Glomerular endothelial cell (primary cell): ENCODE results near the gene GABRA5. TPM values are rescaled to one million over a fixed set of nuclear protein-coding genes. Genes with fewer than 3 reads are reported as not detected.
"Not testable (repeated sequence)": the region's sequence is repeated elsewhere in the genome, so short reads cannot be mapped to it uniquely, and the experiment has no call there.

Experiments used
- DNase-seq: peaks from one replicate; pipeline ENCODE4 v3.0.0-alpha.2; 2011; ENCODE audit warnings: low read depth, low spot score; ENCODE audit errors: extremely low read depth
- total RNA-seq: library from RNA; depleted of rRNA; stranded (reverse); fragments of >200 nt; gene quantifications from 2 replicates; pipeline ENCODE4 v1.2.3, GENCODE V29; 2015

Gene GABRA5
- total RNA-seq, 1 donor from 2014 or later = not detected

DNA sequence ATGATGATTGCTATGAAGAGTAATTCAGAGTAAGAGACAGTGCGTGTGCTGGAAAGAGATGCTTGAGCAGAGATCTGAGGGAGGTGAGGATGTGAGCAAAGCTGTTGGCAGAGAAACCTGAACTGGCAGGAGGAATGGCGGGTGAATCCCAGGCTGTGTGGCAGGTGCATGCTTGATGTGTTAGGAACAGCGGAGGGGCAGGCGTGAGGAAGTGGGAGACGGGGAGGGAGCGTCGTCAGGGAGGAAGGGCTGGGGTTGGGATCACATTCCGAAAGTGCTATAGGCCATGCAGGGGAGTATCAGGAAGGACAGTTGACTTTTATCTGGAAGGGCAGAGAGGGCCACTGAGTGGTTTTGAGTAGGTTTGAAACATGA lies 8.6 kb downstream of the GABRA5 start:
- DNase-seq = no peak

DNA sequence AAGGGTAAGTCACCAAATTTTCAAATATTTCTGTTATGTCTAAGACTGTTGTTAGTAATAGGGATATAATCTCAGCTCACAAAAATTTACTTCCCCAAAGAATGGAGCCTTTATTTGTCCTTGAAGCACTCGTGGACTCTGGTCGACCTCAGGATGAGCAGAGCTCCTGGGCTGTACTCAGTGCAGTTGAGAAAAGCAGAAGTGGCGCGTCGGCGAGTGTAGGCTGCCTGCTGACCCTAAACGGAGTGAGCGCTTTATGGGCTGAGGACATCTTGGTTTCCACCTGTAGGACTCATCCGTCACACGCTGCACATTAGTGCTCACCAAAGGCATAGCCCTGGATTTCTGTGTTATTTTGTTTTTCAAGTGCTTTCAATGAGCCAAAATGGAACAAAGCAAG lies 11.0 kb downstream of the GABRA5 start:
- DNase-seq = no peak

- no peak for DNase-seq
Measured at GRCh38 chr15:26879706-26880105, 12.8 kb downstream of the GABRA5 start.

DNA sequence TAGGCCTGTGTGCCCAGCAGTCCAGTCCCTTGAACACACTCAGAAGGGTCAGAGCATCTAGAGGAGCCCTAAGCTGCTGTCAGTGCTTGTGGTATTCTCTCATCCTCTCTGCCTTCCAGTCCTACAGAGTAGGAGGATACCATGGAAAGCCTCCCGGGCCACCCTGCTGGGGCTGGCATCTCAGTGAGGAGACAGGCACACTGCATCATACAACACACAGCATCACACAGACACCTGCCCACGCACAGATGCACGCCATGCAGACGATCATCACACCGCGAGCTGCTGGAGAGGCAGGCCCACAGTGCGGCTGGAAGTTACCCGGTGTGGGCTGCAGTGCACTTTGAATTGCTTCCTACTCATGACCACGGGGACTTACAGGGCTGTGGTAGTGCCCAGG lies 15.2 kb downstream of the GABRA5 start:
- no peak for DNase-seq

DNA sequence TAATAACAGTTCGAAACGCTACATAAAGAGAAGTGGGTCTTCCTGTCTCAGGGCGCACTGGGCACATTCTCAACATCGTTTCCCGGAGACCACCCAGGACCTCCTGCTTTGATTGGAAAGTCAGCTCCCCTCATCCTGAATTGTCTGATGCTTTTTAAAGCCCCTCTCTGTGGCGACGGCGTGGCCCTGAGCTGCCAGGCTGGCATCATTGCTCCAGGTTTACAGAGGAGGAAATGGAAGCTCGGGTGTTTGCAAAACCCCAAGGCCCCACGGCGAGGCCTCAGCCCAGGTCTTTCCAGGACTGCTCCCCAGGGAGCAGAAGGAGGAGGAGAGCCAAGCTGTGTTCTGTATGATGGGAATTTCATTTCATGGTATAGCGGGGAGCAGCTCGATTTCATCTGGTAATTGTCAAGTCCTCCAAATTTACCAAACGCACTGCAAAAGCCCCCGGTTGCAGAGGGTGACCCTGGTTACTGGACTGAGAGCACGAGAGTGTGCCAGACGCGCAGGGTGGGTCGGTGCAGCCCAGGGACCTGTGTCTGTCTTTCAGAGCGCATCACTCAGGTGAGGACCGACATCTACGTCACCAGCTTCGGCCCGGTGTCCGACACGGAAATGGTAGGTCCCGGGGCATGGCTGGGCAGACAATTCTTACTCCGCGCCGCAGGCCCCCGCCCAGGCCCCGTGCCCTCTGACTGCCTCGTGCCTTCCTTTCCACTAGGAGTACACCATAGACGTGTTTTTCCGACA lies 15.9 kb downstream of the GABRA5 start:
- DNase-seq = no peak

- no peak for DNase-seq
Measured at GRCh38 chr15:26883466-26883865, 16.6 kb downstream of the GABRA5 start.

DNA sequence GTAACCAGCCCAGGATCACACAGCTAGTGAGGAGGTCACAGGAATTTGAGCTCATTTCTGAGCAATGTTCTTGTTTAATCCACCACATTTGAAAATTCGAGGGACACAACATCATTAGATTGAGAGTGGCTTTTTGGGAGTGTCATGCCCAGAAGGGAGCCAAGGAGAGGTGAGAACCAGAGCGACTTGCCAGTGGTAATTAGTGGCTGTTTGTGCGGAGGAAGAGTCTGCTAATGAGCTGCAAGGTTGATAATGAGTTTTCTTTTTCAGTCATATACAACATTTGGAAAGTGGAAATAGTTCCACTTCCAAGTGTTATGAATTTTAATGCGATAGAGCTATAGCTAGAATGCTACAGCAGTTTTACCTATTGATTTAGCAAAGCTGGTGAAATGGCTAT lies 19.7 kb downstream of the GABRA5 start:
- DNase-seq = no peak

DNA sequence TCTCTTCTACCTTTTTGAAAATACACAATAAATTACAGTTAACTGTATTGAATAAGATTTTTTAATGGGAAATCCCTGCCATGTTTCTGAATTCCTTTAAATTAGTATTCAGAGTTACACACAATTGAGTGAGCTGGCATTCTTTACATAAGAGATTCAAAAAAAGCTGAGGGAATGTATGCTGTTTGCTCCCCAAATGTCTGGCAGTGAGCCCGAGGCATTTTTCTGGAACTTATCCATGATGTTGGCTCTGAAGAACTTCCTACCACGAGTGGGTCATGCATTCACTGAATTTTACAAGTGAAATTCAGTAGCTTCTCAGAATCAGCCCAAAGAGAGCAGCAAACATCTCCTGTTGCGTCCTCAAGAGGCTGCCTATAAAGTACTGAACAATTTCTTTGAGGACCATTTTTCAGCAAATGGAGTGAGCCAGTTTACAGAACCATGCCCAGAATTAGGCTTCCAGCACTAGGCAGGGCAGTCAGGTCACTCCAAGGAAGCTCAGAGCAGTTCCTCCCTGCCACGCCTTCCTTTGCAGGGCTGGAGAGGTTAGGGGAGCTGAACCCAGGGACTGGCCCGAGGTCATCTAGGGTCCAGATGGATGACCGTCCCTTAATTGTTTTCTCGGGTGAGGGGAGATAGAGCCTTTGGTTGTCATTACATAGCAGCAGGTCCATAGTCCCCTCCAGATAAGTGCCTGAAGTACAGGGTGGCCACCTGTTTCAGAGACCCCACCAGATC lies 21.2 kb downstream of the GABRA5 start:
- no peak for DNase-seq

- no peak for DNase-seq
Measured at GRCh38 chr15:26888761-26889160, 21.9 kb downstream of the GABRA5 start.

DNA sequence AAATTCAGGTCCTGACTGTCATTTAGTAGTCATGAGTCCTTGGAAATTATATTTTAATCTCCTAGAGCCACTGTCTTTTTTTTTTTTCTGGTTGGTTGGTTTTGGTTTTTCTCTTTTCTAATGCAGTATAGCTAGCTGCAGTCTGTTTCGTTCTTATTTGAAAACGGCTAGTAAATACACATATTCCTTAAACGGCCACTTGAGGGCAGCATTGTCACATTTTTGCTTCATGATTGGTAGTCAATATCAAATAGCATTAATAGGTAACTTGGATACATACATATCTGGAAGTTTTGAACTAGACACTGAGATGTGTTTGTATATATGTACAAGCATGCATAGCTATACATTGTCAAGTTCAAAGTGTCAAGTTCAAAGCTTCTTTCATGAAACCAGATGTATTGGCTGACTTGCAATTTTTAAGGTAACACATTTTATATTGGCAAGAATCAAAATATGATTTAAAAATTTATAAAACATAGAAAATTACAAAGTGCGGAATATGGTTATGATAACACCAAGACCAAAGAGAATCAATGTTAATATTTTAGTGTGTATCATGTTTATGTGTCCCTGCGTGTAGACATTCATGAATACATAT lies 22.5 kb downstream of the GABRA5 start:
- peak; percentile 64 for DNase-seq

GRCh38 chr15:26890451-26890850 lies 23.6 kb downstream of the GABRA5 start:
- no peak for DNase-seq

DNA sequence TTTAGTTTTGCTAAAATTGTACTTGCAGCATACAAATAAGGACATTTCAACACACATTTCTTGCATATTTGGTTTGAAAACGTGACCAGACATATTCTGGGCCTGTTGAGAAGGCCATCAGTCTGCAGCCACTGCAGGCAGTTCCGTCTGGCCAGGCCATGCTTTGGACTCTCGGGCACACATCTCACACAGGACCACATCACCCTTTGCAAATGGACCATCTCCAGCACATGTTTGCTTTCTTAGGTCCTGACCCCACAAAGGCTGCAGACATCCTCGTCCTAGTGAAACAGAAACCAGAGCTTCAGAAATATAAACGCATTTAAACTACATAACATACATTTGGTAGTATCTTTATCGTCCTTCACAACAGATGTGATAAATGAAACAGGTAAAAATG lies 24.1 kb downstream of the GABRA5 start:
- no peak for DNase-seq

DNA sequence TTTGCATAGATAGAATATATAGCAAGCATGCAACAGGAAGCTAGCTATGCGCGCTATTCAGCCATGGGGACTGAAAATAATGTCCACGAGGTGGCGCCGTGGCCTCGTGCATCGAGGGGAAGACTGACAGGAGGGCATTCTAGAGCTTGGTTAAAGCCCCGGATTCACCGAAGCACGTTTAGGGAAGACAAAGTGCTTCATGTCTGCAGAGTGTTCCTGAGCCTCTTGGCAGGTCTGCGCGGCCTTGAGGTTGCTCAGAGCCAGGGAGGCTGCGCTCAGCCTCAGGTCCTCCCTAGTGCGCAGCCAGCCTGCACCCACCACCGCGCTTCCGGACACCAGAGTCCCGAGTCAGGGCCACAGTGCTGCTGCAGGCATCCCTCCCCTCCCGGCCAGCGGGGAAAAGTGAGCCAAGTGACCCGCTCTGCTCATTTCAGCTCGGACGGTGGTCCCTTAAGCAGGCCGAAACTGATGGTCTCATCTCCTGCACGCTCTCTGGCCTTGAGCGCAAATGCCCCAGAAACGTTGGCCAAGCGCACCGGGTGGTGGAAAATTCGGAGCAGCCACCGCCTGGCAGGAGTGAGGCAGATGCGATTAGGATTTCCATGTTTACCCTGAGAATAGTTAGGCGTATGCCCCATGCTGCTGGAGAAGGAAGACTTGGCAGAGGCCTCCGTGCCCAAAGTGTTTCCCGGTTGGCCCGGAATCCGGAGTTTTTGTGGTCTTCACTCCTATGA lies 24.8 kb downstream of the GABRA5 start:
- peak; percentile 22 for DNase-seq

GRCh38 chr15:26892182-26892518 lies 25.3 kb downstream of the GABRA5 start:
- DNase-seq = no peak

GRCh38 chr15:26892678-26893077 lies 25.8 kb downstream of the GABRA5 start:
- DNase-seq = no peak

GRCh38 chr15:26893351-26894065 lies 26.6 kb downstream of the GABRA5 start:
- DNase-seq = no peak

DNA sequence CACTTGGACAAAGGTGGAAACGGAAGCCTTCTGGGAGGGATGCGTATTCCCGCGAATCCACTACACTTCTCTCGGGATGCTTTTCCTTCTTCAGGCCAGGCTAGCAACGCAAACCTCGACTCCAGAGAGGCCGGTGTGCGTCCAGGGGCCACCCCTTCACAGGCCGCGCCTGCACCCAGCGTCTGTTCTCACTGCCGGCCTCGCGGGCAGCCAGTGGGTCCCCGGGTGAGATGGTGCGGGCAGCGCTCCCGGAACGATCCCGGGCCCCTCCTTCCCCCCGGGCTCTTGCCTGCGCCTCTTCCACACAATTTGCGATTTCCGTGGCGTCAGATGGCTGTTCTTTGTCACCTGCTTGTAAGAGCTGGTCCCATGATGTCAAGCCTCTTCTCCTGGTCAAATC lies 27.3 kb downstream of the GABRA5 start:
- DNase-seq = no peak

- not testable (repeated sequence) for DNase-seq
Measured at GRCh38 chr15:26895346-26895745, 28.5 kb downstream of the GABRA5 start.

DNA sequence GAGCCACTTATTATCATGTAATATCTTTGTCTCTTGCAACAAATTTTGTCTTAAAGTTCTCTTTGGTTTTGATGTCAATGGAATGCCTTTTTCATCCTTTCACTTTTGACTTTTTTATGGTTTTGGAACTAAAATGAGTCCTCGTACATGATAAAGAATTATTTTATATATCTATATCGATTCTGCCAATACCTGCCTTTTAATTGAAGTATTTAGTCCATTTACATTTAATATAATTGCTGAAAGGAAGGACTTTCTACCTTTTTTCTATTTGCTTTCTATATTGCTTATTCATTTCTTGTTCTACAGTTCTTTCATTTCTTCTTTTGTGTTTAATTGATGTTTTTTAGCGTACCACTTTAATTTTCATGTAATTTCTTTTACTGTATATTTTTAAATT lies 32.8 kb downstream of the GABRA5 start:
- DNase-seq = no peak

- DNase-seq = no peak
Measured at GRCh38 chr15:26901041-26901440, 34.2 kb downstream of the GABRA5 start.

DNA sequence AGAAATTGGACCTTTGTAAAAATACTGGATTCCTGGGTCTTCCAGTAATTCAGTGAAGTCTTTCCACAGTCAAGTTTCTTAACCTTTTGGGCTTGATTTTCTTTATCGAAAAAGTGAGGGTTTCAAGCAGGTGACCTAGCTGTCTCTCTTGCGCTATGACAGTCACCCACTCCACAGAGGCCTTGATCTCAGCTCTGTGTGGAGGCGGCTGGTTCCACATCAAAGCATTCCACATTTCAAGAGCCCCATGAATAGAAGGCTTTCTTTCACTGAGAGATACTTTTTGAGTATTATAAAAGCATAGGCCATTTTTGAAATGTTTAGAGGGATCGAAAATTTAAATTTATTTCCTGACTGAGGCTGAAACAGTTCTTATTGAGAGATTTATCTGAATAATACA lies 43.9 kb downstream of the GABRA5 start:
- no peak for DNase-seq
